MV-4-11 (cell line): ENCODE results near the gene SHC1.
A peak's percentile ranks its signal among the peaks of the same experiment; 100 is the strongest.

ENCODE experiments used
- DNase-seq: peaks from one replicate; lab custom pipeline; 2025; lab: John Stamatoyannopoulos, UW

SHC1 gene

GRCh38 chr1:154937085-154937987 is 33.2 kb downstream of the SHC1 start:
- peak; percentile 85 for DNase-seq

GRCh38 chr1:154936555-154937084 is 33.9 kb downstream of the SHC1 start, which contains the start of gene PMVK:
TSS of gene PMVK (minus strand) at chr1:154936719. CDS start at chr1:154936685, 34 bp downstream.
- DNase-seq: peak; percentile 93

GRCh38 chr1:154935749-154936554 is 34.6 kb downstream of the SHC1 start:
- DNase-seq: no peak

- DNase-seq: no peak
Measured at GRCh38 chr1:154934358-154934948, 36.1 kb downstream of the SHC1 start.

- no peak for DNase-seq
Measured at GRCh38 chr1:154931940-154932487, 38.5 kb downstream of the SHC1 start.

GRCh38 chr1:154926201-154926600 is 44.3 kb downstream of the SHC1 start:
- no peak for DNase-seq

GRCh38 chr1:154925335-154926170 is 45.0 kb downstream of the SHC1 start:
- DNase-seq: peak; percentile 25

GRCh38 chr1:154923695-154924094 is 46.9 kb downstream of the SHC1 start:
- no peak for DNase-seq

GRCh38 chr1:154913273-154913672 is 57.3 kb downstream of the SHC1 start:
- DNase-seq: no peak

- no peak for DNase-seq
Measured at GRCh38 chr1:154912755-154913154, 57.8 kb downstream of the SHC1 start.
